Activated CD4-positive, alpha-beta T cell treated with anti-CD3 and anti-CD28 coated beads, Interleukin-2, amount 10 ng/mL, durations not matched to agents 24 days and 14 days (primary cell): ENCODE data around the gene CFC1B. TPM values are rescaled to one million over a fixed set of nuclear protein-coding genes. Genes with fewer than 3 reads are reported as not detected.
"Not testable (repeated sequence)": the region's sequence is repeated elsewhere in the genome, so short reads cannot be mapped to it uniquely, and the experiment has no call there.

Experiments used
- DNase-seq: peaks from one replicate; pipeline ENCODE4 v3.0.0; 2022
- H3K27ac Mint-ChIP-seq: one replicate; pipeline ENCODE4 v1.8.0; 2022; ENCODE audit warnings: mild to moderate bottlenecking, mixed read lengths
- H3K27me3 Mint-ChIP-seq: one replicate; pipeline ENCODE4 v1.8.0; 2022; ENCODE audit warnings: mixed read lengths
- H3K36me3 Mint-ChIP-seq: one replicate; pipeline ENCODE4 v1.8.0; 2022; ENCODE audit warnings: low read depth, mild to moderate bottlenecking, mixed read lengths
- H3K4me1 Mint-ChIP-seq: one replicate; pipeline ENCODE4 v1.8.0; 2021; ENCODE audit warnings: mixed read lengths
- H3K4me3 Mint-ChIP-seq: one replicate; pipeline ENCODE4 v1.8.0; 2022; ENCODE audit warnings: mild to moderate bottlenecking, moderate library complexity, mixed read lengths
- H3K9me3 Mint-ChIP-seq: one replicate; pipeline ENCODE4 v1.8.0; 2021; ENCODE audit warnings: mixed read lengths
- intact Hi-C: fragments of 100-400 bp; cut with micrococcal nuclease; formaldehyde crosslinking; loops from one replicate; pipeline ENCODE4 v1.15.1; 2023
- total RNA-seq: library from RNA; stranded (reverse); gene quantifications from 2 replicates; pipeline ENCODE4 v1.2.3, GENCODE V29; 2022

The CFC1B gene
- total RNA-seq, 1 donor from 2014 or later: not detected

GRCh38 chr2:130542789-130543188 is 21.8 kb downstream of the CFC1B start:
- intact Hi-C loops, H3K36me3 Mint-ChIP-seq, H3K4me3 Mint-ChIP-seq, H3K9me3 Mint-ChIP-seq, H3K27ac Mint-ChIP-seq, H3K4me1 Mint-ChIP-seq, H3K27me3 Mint-ChIP-seq, DNase-seq: not testable (repeated sequence)

- H3K27me3 Mint-ChIP-seq, DNase-seq, H3K4me3 Mint-ChIP-seq, intact Hi-C loops, H3K9me3 Mint-ChIP-seq, H3K4me1 Mint-ChIP-seq, H3K36me3 Mint-ChIP-seq, H3K27ac Mint-ChIP-seq: not testable (repeated sequence)
These were observed 22.9 kb downstream of the CFC1B start for GRCh38 chr2:130543785-130544528.

GRCh38 chr2:130544978-130545377 is 24.0 kb downstream of the CFC1B start:
- DNase-seq, H3K27ac Mint-ChIP-seq, H3K27me3 Mint-ChIP-seq, H3K4me1 Mint-ChIP-seq, H3K36me3 Mint-ChIP-seq, H3K9me3 Mint-ChIP-seq, intact Hi-C loops, H3K4me3 Mint-ChIP-seq: not testable (repeated sequence)

GRCh38 chr2:130548418-130548817 is 27.4 kb downstream of the CFC1B start:
- H3K27ac Mint-ChIP-seq, H3K4me3 Mint-ChIP-seq, H3K4me1 Mint-ChIP-seq, H3K9me3 Mint-ChIP-seq, H3K36me3 Mint-ChIP-seq, H3K27me3 Mint-ChIP-seq, DNase-seq, intact Hi-C loops: not testable (repeated sequence)

- H3K36me3 Mint-ChIP-seq, intact Hi-C loops, H3K27ac Mint-ChIP-seq, H3K9me3 Mint-ChIP-seq, H3K27me3 Mint-ChIP-seq, H3K4me3 Mint-ChIP-seq, DNase-seq, H3K4me1 Mint-ChIP-seq: not testable (repeated sequence)
These were observed 28.5 kb downstream of the CFC1B start for GRCh38 chr2:130549475-130549874.

GRCh38 chr2:130554178-130554577 is 33.2 kb downstream of the CFC1B start:
- H3K27ac Mint-ChIP-seq, H3K36me3 Mint-ChIP-seq, H3K4me1 Mint-ChIP-seq: not testable (repeated sequence)

GRCh38 chr2:130556441-130556840 is 35.4 kb downstream of the CFC1B start:
- H3K36me3 Mint-ChIP-seq, H3K27me3 Mint-ChIP-seq, H3K27ac Mint-ChIP-seq, intact Hi-C loops, H3K4me1 Mint-ChIP-seq, DNase-seq, H3K4me3 Mint-ChIP-seq, H3K9me3 Mint-ChIP-seq: not testable (repeated sequence)

More at GRCh38 chr2:130554178-130554577, 33.2 kb downstream of the CFC1B start:
- intact Hi-C loops, DNase-seq, H3K27me3 Mint-ChIP-seq, H3K9me3 Mint-ChIP-seq, H3K4me3 Mint-ChIP-seq: not testable (repeated sequence)

GRCh38 chr2:130566165-130566564 is 45.1 kb downstream of the CFC1B start:
- not testable (repeated sequence) for H3K36me3 Mint-ChIP-seq, H3K27ac Mint-ChIP-seq, DNase-seq

GRCh38 chr2:130571929-130572328 is 50.9 kb downstream of the CFC1B start:
- H3K4me3 Mint-ChIP-seq, DNase-seq, H3K36me3 Mint-ChIP-seq, H3K4me1 Mint-ChIP-seq, H3K9me3 Mint-ChIP-seq, H3K27ac Mint-ChIP-seq, H3K27me3 Mint-ChIP-seq, intact Hi-C loops: not testable (repeated sequence)

More at GRCh38 chr2:130566165-130566564, 45.1 kb downstream of the CFC1B start:
- H3K27me3 Mint-ChIP-seq, H3K4me3 Mint-ChIP-seq, H3K4me1 Mint-ChIP-seq, H3K9me3 Mint-ChIP-seq, intact Hi-C loops: not testable (repeated sequence)

- H3K27ac Mint-ChIP-seq, H3K4me3 Mint-ChIP-seq, intact Hi-C loops, DNase-seq, H3K4me1 Mint-ChIP-seq, H3K27me3 Mint-ChIP-seq, H3K9me3 Mint-ChIP-seq, H3K36me3 Mint-ChIP-seq: not testable (repeated sequence)
These were observed 53.2 kb downstream of the CFC1B start for GRCh38 chr2:130574230-130574629.

- H3K4me1 Mint-ChIP-seq, intact Hi-C loops, H3K27ac Mint-ChIP-seq, H3K9me3 Mint-ChIP-seq, H3K27me3 Mint-ChIP-seq, H3K4me3 Mint-ChIP-seq, H3K36me3 Mint-ChIP-seq, DNase-seq: not testable (repeated sequence)
These were observed 55.3 kb downstream of the CFC1B start for GRCh38 chr2:130576209-130576784.

GRCh38 chr2:130577559-130577958 is 56.5 kb downstream of the CFC1B start:
- H3K36me3 Mint-ChIP-seq, H3K27me3 Mint-ChIP-seq, H3K9me3 Mint-ChIP-seq, H3K27ac Mint-ChIP-seq, H3K4me1 Mint-ChIP-seq, H3K4me3 Mint-ChIP-seq, intact Hi-C loops, DNase-seq: not testable (repeated sequence)
